Measurements from ENCODE around the gene TET2.

Gene TET2

DNA sequence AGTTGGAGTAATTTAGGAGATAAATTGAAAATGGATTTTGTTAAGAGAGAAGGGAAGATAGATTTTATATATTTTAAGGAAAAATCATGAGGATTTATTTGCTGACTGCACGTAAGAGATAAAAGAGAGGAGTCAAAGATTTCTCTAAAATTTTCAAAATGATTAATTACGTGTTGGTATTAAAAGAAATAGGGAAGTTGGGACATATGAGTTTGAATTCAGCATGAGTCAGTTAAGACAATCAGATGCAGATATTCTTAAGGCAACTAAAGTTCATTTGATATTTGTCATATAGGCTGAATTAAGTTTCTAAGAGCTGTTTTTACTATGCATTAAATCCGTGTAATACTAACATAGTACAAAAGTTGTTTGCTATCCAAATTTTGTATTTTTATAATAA lies 46.9 kb downstream of the TET2 start:
- no peaks in the 10 kb centered on the region for H3K9me3 Mint-ChIP-seq
- H3K4me3 Mint-ChIP-seq: no peak overlapping the region
- H3K4me1 Mint-ChIP-seq: peaks cover 19% of the 10 kb centered on the region
- no peaks in the 10 kb centered on the region for H3K27me3 Mint-ChIP-seq (ENCODE audit: low read depth)
- H3K27ac Mint-ChIP-seq: no peak overlapping the region
- TF ChIP-seq CTCF (IDR thresholded peaks at IDR 0.05; ENCODE audit: unreplicated experiment in 3 of 3): no peak
- H3K36me3 Mint-ChIP-seq (ENCODE audit: low read depth): peaks cover 34% of the 10 kb centered on the region

DNA sequence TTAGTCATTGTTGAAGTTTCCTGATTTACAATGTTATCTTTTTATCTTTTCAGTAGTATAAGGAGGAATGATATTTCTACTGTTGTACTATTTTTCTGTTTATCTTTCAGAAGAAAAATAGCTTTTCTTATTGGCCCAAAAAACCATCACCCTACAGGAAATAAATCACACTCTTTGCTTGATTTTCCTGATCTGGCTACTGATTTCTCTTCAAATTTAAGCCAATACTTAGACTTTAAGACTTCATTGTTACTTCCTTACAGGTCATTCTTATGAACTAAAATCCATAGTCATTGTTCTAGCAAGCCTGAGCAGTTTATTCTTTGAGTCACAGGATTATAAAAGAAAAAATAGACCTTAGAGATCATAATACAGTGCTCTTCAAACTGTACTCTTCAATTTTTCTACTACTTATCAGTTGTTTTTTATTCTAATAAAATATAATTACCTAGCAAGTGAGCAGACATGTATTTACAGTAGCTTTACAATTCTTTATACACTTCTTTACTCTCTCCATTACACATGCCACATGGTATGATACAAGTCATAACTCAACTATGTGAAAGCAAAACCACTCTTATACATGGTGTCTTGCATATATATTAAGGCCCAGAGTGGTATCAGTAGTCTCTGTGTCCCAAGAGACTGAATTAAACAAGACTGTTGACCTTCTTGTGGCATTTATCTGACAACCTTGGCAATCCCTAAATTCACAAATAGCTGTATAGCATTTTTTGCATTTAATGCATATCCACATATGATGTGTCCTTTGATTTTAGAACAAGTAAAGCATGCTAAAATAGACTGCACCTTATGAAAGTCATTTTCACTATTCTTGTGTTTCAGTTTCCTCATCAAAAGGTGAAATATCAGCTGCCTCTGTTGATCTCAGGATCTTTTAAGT lies 47.9 kb downstream of the TET2 start:
- H3K36me3 Mint-ChIP-seq (ENCODE audit: low read depth): peaks cover 34% of the 10 kb centered on the region
- no peaks in the 10 kb centered on the region for H3K9me3 Mint-ChIP-seq
- no peak overlapping the region for H3K27ac Mint-ChIP-seq
- no peak overlapping the region for H3K4me3 Mint-ChIP-seq
- TF ChIP-seq CTCF (IDR thresholded peaks at IDR 0.05; ENCODE audit: unreplicated experiment in 3 of 3): no peak
- H3K4me1 Mint-ChIP-seq: peaks cover 19% of the 10 kb centered on the region
- no peaks in the 10 kb centered on the region for H3K27me3 Mint-ChIP-seq (ENCODE audit: low read depth)

DNA sequence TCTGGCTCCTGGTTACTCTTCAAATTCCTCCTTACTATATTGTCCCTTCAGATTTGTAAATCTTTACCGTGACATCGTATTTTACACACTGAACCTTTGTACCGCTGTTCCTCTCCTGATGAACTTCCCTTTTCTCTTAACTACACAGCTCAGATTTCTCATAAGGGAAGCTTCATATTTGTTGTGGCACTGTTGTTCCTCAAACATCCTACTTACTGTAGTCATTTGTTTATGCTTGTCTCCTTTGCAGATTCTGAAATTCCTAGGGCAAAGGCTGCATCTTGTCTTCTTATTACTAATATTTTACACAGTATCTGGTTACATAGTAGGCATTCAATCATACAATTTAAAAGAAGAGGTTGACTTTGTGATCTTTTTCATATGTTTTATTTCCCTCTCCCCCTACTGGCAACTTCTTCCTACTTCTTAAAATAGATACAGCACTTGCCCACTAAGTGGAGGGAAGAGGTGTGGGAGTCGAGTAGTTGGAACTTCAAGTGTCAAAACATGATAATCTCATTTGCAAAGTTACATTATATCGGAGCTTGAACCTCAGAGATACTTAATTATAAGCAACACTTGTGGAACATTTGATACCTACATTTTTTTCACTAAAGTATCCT lies 50.0 kb downstream of the TET2 start:
- Mint-ChIP-seq H3K4me1 (peaks cover 16% of the 10 kb centered on the region), H3K4me3 (no peak overlapping the region), H3K9me3 (no peaks in the 10 kb centered on the region), H3K36me3 (ENCODE audit: low read depth) (peaks cover 33% of the 10 kb centered on the region), H3K27ac (peak overlapping the region in 2 of 3 experiments; percentile 18 to 40), H3K27me3 (ENCODE audit: low read depth) (no peaks in the 10 kb centered on the region)
- peak in 2 of 3 experiments; percentile 22 to 47 for TF ChIP-seq CTCF (IDR thresholded peaks at IDR 0.05; ENCODE audit: unreplicated experiment in 3 of 3)

- H3K4me1 Mint-ChIP-seq: peaks cover 11% of the 10 kb centered on the region
- no peaks in the 10 kb centered on the region for H3K9me3 Mint-ChIP-seq
- peaks cover 29% of the 10 kb centered on the region for H3K36me3 Mint-ChIP-seq (ENCODE audit: low read depth)
- no peak overlapping the region for H3K27ac Mint-ChIP-seq
- no peak for TF ChIP-seq CTCF (IDR thresholded peaks at IDR 0.05; ENCODE audit: unreplicated experiment in 3 of 3)
- no peaks in the 10 kb centered on the region for H3K27me3 Mint-ChIP-seq (ENCODE audit: low read depth)
- no peak overlapping the region for H3K4me3 Mint-ChIP-seq
These were observed 51.1 kb downstream of the TET2 start for GRCh38 chr4:105197777-105198176.

DNA sequence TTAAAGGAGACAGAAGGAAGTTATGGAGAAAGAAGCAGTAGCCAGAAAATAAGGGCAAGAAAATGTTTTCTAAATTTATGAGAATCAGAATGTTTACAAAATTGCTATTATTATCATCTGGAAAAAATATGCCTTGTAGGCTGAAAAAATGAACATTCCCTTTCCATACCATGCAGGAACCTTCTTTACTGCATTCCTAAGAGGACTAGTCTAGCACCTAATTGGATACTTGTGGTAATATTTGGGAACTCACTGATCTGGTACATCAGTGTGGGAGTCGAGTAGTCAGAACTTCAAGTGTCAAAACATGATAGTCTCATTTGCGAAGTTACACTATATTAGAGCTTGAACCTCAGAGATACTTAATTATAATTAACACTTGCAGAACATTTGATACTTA lies 51.9 kb downstream of the TET2 start:
- peaks cover 11% of the 10 kb centered on the region for H3K4me1 Mint-ChIP-seq
- peaks cover 23% of the 10 kb centered on the region for H3K36me3 Mint-ChIP-seq (ENCODE audit: low read depth)
- TF ChIP-seq CTCF (IDR thresholded peaks at IDR 0.05; ENCODE audit: unreplicated experiment in 3 of 3): no peak
- no peaks in the 10 kb centered on the region for H3K27me3 Mint-ChIP-seq (ENCODE audit: low read depth)
- no peaks in the 10 kb centered on the region for H3K9me3 Mint-ChIP-seq
- no peak overlapping the region for H3K4me3 Mint-ChIP-seq
- H3K27ac Mint-ChIP-seq: no peak overlapping the region
